ENCODE measurements around the gene C4orf50.

Gene C4orf50

DNA sequence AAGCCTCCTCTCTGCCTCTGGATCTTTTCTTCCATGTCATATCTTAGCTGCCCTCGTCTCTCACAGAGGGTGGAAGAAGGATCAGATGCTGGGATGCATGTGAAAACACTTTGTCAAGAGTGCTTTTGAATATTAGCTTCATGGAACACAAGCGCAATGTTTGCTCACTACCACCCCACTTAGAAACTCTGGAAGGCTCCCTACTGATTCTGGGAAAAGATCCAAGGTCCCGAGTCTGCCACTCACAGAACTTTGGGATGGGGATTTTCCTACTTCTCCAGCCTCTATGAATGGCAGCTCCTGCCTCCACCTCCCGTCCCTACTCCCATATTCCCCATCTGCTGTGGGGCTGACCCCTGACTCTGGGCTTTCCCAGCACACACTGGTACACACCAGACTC is 85.1 kb downstream of the C4orf50 start:
- Mint-ChIP-seq H3K27ac (no peak overlapping the region), H3K4me1 (ENCODE audit: low read depth) (no peaks in the 10 kb centered on the region), H3K36me3 (ENCODE audit: low read depth) (no peaks in the 10 kb centered on the region), H3K9me3 (no peaks in the 10 kb centered on the region), H3K27me3 (ENCODE audit: low read depth) (peaks cover 2% of the 10 kb centered on the region), H3K4me3 (no peak overlapping the region)
- no peak for DNase-seq (ENCODE audit: low spot score)

DNA sequence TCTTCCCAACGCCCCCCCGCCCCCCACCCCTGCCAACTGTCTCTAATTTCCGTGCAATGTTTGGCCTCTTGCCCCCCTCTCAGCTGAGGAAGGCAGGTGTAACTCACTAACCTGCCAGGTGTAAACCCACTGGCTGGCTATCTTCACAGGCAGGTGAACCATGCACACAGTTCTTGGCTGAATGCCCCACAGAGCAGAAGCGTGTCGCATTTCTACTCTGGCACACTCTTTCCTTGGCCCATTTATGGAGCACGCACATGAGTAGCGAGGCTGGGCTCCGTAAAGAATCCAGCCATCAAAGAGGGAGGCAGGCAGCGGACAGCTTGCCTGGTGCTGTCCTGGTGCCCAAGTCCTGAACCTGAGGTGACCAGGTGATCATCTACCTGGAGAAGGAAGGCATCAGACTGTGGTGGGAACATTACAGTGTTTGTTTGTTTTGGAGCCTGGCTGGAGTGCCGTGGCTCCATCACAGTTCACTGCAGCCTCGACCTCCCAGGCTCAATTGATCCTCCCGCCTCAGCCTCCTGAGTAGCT is 86.1 kb downstream of the C4orf50 start:
- Mint-ChIP-seq H3K27me3 (ENCODE audit: low read depth) (peaks cover 2% of the 10 kb centered on the region), H3K4me3 (no peak overlapping the region), H3K36me3 (ENCODE audit: low read depth) (no peaks in the 10 kb centered on the region), H3K9me3 (no peaks in the 10 kb centered on the region), H3K27ac (no peak overlapping the region), H3K4me1 (ENCODE audit: low read depth) (no peaks in the 10 kb centered on the region)
- DNase-seq (ENCODE audit: low spot score), result no peak

GRCh38 chr4:5931526-5931925 is 86.7 kb downstream of the C4orf50 start:
- no peak overlapping the region for H3K27ac Mint-ChIP-seq
- no peaks in the 10 kb centered on the region for H3K9me3 Mint-ChIP-seq
- no peak for DNase-seq (ENCODE audit: low spot score)

GRCh38 chr4:5930876-5931275 is 87.4 kb downstream of the C4orf50 start:
- DNase-seq (ENCODE audit: low spot score), result no peak
- Mint-ChIP-seq H3K4me1 (ENCODE audit: low read depth) (no peaks in the 10 kb centered on the region), H3K36me3 (ENCODE audit: low read depth) (no peaks in the 10 kb centered on the region), H3K9me3 (no peaks in the 10 kb centered on the region), H3K4me3 (no peak overlapping the region), H3K27ac (no peak overlapping the region), H3K27me3 (ENCODE audit: low read depth) (peaks cover 2% of the 10 kb centered on the region)

More at GRCh38 chr4:5931526-5931925, 86.7 kb downstream of the C4orf50 start:
- Mint-ChIP-seq H3K36me3 (ENCODE audit: low read depth) (no peaks in the 10 kb centered on the region), H3K27me3 (ENCODE audit: low read depth) (peaks cover 2% of the 10 kb centered on the region), H3K4me1 (ENCODE audit: low read depth) (no peaks in the 10 kb centered on the region), H3K4me3 (no peak overlapping the region)

DNA sequence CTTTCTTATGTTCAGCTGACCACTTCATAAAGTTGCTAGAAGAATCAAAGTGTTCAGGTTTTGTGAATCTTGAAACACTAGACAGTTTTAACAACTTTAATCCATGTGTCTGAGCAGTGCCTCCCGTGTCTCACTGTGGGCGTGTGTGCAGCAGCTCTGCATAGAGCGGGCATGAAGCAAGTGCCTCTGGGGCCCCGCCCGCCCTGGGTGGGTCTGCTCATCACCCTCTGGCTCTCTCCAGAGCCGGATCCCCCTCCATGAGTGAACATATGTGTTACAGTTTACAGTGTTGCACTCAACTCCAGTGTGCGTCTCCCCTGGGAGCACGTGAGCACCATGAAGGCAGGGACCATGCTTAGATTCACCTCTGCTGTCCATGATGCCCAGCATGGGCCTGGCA is 87.8 kb downstream of the C4orf50 start:
- Mint-ChIP-seq H3K4me3 (no peak overlapping the region), H3K27ac (no peak overlapping the region), H3K36me3 (ENCODE audit: low read depth) (no peaks in the 10 kb centered on the region), H3K9me3 (no peaks in the 10 kb centered on the region), H3K27me3 (ENCODE audit: low read depth) (peaks cover 2% of the 10 kb centered on the region), H3K4me1 (ENCODE audit: low read depth) (no peaks in the 10 kb centered on the region)
- DNase-seq (ENCODE audit: low spot score), result no peak

DNA sequence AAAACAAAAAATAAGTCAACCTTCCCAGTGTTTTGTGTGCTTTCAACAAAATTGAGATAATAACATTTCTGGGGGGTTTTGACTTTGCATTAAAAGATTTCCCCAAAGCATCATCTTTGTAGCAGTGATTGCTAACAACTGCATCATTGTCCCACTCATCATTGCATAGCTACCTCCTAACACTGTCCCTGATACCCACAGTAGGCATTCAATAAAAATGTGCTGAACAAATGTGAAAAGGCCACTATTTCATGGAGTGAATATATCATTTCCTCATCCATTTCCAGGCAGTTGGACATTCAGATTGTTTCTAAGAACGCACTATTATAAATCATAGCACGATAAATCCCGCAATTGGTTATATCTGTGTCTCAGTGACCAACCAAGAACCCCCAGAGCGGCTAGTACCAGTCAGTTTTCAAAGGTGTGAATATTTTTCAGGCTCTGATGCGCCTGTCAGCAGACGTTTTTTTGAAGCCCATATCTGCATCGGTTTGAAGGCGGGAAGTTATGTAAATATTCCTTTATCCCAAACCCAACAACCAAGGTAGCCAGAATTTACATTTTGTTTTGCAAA is 89.3 kb downstream of the C4orf50 start:
- H3K4me1 Mint-ChIP-seq (ENCODE audit: low read depth), result no peaks in the 10 kb centered on the region
- H3K27ac Mint-ChIP-seq, result no peak overlapping the region
- H3K9me3 Mint-ChIP-seq, result no peaks in the 10 kb centered on the region
- H3K4me3 Mint-ChIP-seq, result no peak overlapping the region
- H3K36me3 Mint-ChIP-seq (ENCODE audit: low read depth), result no peaks in the 10 kb centered on the region
- H3K27me3 Mint-ChIP-seq (ENCODE audit: low read depth), result peaks cover 2% of the 10 kb centered on the region
- no peak for DNase-seq (ENCODE audit: low spot score)

DNA sequence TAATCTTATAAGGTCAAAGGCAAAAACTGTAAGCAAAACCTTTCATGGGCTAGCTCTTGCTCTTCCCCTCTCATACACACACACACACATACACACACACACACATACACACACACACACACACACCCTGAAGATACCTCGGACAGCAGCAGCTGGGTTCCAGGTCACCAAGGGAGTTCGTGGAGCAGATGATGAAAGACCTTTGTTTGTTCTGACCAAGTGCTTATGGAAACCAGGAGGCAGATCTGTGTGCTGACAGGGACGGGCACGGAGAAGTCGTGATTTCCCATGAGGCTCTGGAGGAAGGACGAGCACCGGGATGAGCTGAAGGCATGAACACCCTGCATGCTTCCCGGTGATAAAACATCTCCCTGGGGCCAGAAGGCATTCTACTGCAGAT is 90.0 kb downstream of the C4orf50 start:
- no peak overlapping the region for H3K4me3 Mint-ChIP-seq

GRCh38 chr4:5927747-5928146 is 90.5 kb downstream of the C4orf50 start:
- Mint-ChIP-seq H3K4me1 (ENCODE audit: low read depth) (no peaks in the 10 kb centered on the region), H3K27me3 (ENCODE audit: low read depth) (peaks cover 2% of the 10 kb centered on the region), H3K36me3 (ENCODE audit: low read depth) (no peaks in the 10 kb centered on the region), H3K4me3 (no peak overlapping the region), H3K27ac (no peak overlapping the region), H3K9me3 (no peaks in the 10 kb centered on the region)
- DNase-seq (ENCODE audit: low spot score), result no peak

More for the DNA sequence above, 90.0 kb downstream of the C4orf50 start:
- DNase-seq (ENCODE audit: low spot score), result no peak
- Mint-ChIP-seq H3K4me1 (ENCODE audit: low read depth) (no peaks in the 10 kb centered on the region), H3K27me3 (ENCODE audit: low read depth) (peaks cover 2% of the 10 kb centered on the region), H3K9me3 (no peaks in the 10 kb centered on the region), H3K27ac (no peak overlapping the region), H3K36me3 (ENCODE audit: low read depth) (no peaks in the 10 kb centered on the region)

- Mint-ChIP-seq H3K27me3 (ENCODE audit: low read depth) (peaks cover 2% of the 10 kb centered on the region), H3K9me3 (no peaks in the 10 kb centered on the region), H3K4me1 (ENCODE audit: low read depth) (no peaks in the 10 kb centered on the region), H3K27ac (no peak overlapping the region), H3K36me3 (ENCODE audit: low read depth) (no peaks in the 10 kb centered on the region), H3K4me3 (no peak overlapping the region)
- DNase-seq (ENCODE audit: low spot score), result no peak
Observed at GRCh38 chr4:5927116-5927515, 91.1 kb downstream of the C4orf50 start.

GRCh38 chr4:5926598-5926997 is 91.6 kb downstream of the C4orf50 start:
- Mint-ChIP-seq H3K36me3 (ENCODE audit: low read depth) (no peaks in the 10 kb centered on the region), H3K27me3 (ENCODE audit: low read depth) (peaks cover 2% of the 10 kb centered on the region), H3K27ac (no peak overlapping the region), H3K9me3 (no peaks in the 10 kb centered on the region), H3K4me3 (no peak overlapping the region), H3K4me1 (ENCODE audit: low read depth) (no peaks in the 10 kb centered on the region)
- no peak for DNase-seq (ENCODE audit: low spot score)

DNA sequence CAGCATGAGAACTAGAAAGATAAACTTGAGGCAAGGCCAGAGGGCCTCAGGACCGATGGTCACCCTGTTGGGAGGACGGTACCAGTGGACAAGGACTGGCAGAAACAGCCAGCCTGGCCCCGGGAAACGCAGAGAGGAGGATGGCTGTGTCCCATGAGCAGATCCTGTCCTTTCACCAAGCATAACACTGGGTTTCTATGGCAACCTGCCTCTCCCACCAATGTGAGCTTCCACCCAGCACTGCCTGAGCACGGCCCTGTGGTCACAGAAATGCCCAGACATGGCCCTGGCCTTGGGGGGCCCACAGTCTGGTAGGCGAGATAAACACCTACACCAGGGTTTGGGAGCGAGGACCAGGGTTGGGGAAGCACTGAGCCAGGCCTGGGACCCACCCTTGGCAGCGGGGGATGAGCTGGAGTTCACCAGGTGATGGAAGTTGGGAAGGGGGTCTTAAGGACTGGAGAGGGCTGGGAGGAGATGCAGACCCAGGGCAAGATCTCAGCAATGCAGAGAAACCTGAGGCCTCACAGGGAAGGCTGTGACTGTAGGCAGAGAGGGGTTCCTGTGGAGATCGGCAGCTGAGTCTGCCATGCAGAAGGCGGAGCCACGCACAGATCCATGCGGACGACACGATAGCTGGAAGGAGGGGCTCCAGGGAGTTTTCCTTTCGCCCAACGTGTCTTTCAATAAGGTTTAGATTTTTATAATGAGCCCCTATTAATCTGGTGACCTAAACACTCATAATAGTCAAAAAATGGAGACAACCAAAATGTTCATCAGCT is 92.6 kb downstream of the C4orf50 start:
- DNase-seq (ENCODE audit: low spot score), result no peak
- no peaks in the 10 kb centered on the region for H3K4me1 Mint-ChIP-seq (ENCODE audit: low read depth)
- H3K27me3 Mint-ChIP-seq (ENCODE audit: low read depth), result peaks cover 2% of the 10 kb centered on the region
- no peak overlapping the region for H3K27ac Mint-ChIP-seq
- H3K4me3 Mint-ChIP-seq, result no peak overlapping the region
- H3K9me3 Mint-ChIP-seq, result no peaks in the 10 kb centered on the region
- no peaks in the 10 kb centered on the region for H3K36me3 Mint-ChIP-seq (ENCODE audit: low read depth)

DNA sequence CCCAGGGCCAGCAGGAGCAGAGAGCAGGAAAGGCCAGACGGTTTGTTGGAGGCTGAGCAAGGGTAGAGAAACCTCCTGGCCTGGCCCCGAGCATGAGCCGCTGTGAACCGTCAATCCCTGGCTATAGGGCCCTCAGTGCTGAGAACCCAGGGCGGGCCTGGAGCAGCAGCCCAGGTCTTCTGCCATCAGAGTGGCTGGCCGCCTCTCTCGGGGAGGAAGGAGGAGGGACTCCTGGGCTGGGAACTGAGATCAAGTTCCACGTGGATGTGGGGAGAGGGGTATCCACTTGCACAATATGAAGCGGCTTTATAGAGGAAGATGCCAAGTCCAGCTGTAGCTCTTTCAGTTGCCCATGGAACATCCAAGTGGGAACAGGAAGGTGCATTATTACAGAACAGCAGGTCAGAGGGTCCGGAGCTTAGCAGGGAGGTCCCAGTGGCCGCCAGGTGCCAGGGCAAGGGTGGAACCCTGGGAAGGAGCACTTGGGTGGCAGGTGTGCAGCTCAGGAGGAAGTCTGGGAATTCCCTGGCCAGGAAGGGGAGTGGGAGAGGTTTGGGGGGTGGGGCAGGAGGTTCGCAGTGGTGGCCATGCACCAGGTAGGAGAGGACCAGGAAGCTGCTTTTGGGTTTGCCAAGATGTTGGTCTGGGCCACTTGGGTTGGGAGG is 93.6 kb downstream of the C4orf50 start:
- Mint-ChIP-seq H3K27me3 (ENCODE audit: low read depth) (peaks cover 2% of the 10 kb centered on the region), H3K36me3 (ENCODE audit: low read depth) (no peaks in the 10 kb centered on the region), H3K4me3 (no peak overlapping the region), H3K4me1 (ENCODE audit: low read depth) (no peaks in the 10 kb centered on the region), H3K9me3 (no peaks in the 10 kb centered on the region), H3K27ac (no peak overlapping the region)
- DNase-seq (ENCODE audit: low spot score), result no peak

DNA sequence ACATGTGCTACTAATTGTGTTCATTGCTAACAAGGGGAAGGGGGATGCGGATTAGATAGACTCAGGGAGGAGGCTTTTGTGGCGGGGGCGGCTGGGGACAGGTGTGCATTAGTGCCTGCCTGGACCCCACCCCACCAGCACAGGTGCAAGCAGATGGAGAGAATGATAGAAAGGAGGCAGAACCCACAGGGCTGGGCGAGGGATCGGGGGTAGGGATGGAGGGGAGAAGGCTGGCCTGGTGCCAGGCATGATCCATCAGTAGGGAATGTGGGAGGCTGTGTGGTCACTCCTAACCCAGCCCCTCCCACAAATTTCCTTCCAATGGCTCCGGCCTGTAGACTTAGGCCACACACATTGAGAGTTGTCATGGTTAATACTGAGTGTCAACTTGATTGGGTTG is 94.9 kb downstream of the C4orf50 start:
- no peak for DNase-seq (ENCODE audit: low spot score)
- no peaks in the 10 kb centered on the region for H3K9me3 Mint-ChIP-seq

GRCh38 chr4:5922556-5922955 is 95.7 kb downstream of the C4orf50 start:
- Mint-ChIP-seq H3K4me3 (no peak overlapping the region), H3K4me1 (ENCODE audit: low read depth) (no peaks in the 10 kb centered on the region), H3K9me3 (no peaks in the 10 kb centered on the region), H3K27ac (no peak overlapping the region), H3K36me3 (ENCODE audit: low read depth) (no peaks in the 10 kb centered on the region), H3K27me3 (ENCODE audit: low read depth) (no peaks in the 10 kb centered on the region)
- DNase-seq (ENCODE audit: low spot score), result no peak

More for the DNA sequence above, 94.9 kb downstream of the C4orf50 start:
- no peaks in the 10 kb centered on the region for H3K27me3 Mint-ChIP-seq (ENCODE audit: low read depth)
- H3K36me3 Mint-ChIP-seq (ENCODE audit: low read depth), result no peaks in the 10 kb centered on the region
- no peak overlapping the region for H3K27ac Mint-ChIP-seq
- no peaks in the 10 kb centered on the region for H3K4me1 Mint-ChIP-seq (ENCODE audit: low read depth)
- no peak overlapping the region for H3K4me3 Mint-ChIP-seq

Data from T-helper 2 cell treated with Interferon-gamma antibody and Interleukin-4, amounts not matched to agents 5 μg/mL and 100 μg/mL, for 36 hours (primary cell).